HG03565 (cell line): ENCODE measurements around the gene AHI1.

Experiments
- ATAC-seq: cut with Tn5 transposase; IDR thresholded peaks from one replicate; pipeline ENCODE4 v1.9.1; 2021; ENCODE audit warnings: mild to moderate bottlenecking, moderate library complexity; ENCODE audit not compliant: unreplicated experiment

AHI1 gene

GRCh38 chr6:135497412-135498184 is at the start of gene AHI1:
Gene AHI1 (minus strand): TSS chr6:135497740. CDS start chr6:135492237, 5,503 bp downstream.
- ATAC-seq = peak; percentile 94

GRCh38 chr6:135546680-135547418 is 49.3 kb upstream of the AHI1 start:
- ATAC-seq = no peak

GRCh38 chr6:135546206-135546605 is 48.7 kb upstream of the AHI1 start:
- ATAC-seq = no peak

- no peak for ATAC-seq
Measured at GRCh38 chr6:135540207-135540840, 42.8 kb upstream of the AHI1 start.

- no peak for ATAC-seq
Measured at GRCh38 chr6:135537741-135538301, 40.3 kb upstream of the AHI1 start.

GRCh38 chr6:135535989-135536414 is 38.5 kb upstream of the AHI1 start:
- ATAC-seq = no peak

- no peak for ATAC-seq
Measured at GRCh38 chr6:135534773-135535380, 37.3 kb upstream of the AHI1 start.

- no peak for ATAC-seq
Measured at GRCh38 chr6:135532559-135532958, 35.0 kb upstream of the AHI1 start.

GRCh38 chr6:135531954-135532490 is 34.5 kb upstream of the AHI1 start:
- no peak for ATAC-seq

GRCh38 chr6:135530113-135530512 is 32.6 kb upstream of the AHI1 start:
- no peak for ATAC-seq

- ATAC-seq = no peak
Measured at GRCh38 chr6:135527960-135528249, 30.4 kb upstream of the AHI1 start.

- no peak for ATAC-seq
Measured at GRCh38 chr6:135527116-135527959, 29.8 kb upstream of the AHI1 start.

- no peak for ATAC-seq
Measured at GRCh38 chr6:135525594-135525993, 28.1 kb upstream of the AHI1 start.

- ATAC-seq = no peak
Measured at GRCh38 chr6:135522965-135523692, 25.6 kb upstream of the AHI1 start.

- no peak for ATAC-seq
Measured at GRCh38 chr6:135521431-135521830, 23.9 kb upstream of the AHI1 start.

GRCh38 chr6:135520781-135521180 is 23.2 kb upstream of the AHI1 start:
- no peak for ATAC-seq

- ATAC-seq = no peak
Measured at GRCh38 chr6:135519348-135519747, 21.8 kb upstream of the AHI1 start.

- no peak for ATAC-seq
Measured at GRCh38 chr6:135517527-135517926, 20.0 kb upstream of the AHI1 start.

GRCh38 chr6:135514706-135515105 is 17.2 kb upstream of the AHI1 start:
- ATAC-seq = no peak
